ENCODE data around the gene LHX5.
"Not testable (repeated sequence)": the region's sequence is repeated elsewhere in the genome, so short reads cannot be mapped to it uniquely, and the experiment has no call there.

Gene LHX5

DNA sequence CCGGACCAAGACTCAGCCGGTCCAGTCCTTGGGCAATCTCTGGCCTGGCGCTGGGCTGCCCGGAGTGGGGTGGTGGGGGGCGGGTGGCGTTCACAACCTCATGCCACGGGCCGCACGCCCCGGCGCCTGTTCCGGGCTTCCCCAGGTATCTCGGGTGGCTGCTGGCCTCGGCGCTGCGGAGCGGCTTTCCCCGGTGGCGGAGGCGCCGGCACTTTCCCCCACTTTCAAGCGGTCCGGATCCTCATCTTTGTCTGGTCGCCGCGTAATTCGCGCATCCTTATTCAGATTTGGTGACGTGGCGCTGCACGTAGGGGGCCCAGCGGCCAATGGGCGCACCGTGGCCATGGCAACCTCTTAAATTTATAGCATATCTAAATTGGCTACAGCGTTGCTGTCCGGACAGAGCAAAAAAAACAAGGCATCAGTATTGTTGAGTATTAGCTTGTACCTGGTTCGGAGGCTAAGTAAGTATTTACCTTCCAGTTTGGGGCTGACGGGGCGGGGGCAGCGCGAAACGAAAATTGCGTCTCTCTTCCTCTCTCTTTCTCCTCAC is at the start of gene LHX5:
Gene LHX5, minus strand, starts transcription at position 253 of the 553 bp plus-strand sequence. CDS start 373 bp downstream, outside the sequence.
- in situ Hi-C loops (cut with HindIII; ENCODE audit: low sequenced_read_pairs) = no loop called here

DNA sequence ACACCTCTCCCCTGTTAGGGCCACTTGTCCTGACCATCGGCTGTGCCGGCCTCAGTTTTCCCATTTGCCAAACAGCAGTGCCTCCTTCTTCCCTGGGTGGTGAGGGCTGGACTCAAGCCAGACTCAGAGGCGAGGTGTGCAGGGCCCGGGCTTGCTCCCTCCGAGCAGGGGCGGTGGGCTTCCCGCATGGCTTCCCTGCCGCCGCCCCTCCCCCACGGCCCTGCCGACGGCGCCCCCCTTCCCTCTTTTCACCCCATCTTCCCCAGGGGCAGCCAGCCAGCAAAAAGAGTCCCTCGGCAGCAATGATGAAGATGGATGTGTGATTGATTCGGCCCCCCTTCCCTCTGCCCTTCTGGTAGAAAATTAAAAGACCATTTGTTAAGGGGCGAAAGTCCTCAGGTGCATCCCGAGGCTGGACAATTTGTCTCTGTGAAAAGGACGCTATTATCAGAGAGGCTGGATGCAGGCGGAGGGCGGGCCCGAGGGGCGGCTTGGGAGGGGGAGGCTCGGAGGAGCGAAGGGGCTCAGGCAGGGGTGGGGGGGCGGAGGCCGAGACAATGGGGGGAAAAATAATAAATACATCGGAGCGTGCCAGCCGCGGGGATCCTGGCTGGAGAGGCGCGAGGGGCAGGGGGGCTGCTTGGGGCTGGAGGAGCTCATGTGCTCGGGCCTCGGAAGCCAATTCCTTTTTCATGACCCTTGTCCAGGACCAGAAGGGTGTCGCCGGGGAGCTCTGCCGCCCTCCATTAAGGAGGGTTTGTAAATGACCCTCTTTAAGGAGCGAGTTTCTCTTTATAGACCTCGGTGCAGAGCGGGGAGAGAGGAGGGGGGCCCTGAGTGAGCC is 48.0 kb upstream of the LHX5 start:
- in situ Hi-C loops (cut with HindIII; ENCODE audit: low sequenced_read_pairs) = no loop called here

GRCh38 chr12:113515082-113515856 is 43.6 kb upstream of the LHX5 start:
- in situ Hi-C loops (cut with HindIII; ENCODE audit: low sequenced_read_pairs) = no loop called here

DNA sequence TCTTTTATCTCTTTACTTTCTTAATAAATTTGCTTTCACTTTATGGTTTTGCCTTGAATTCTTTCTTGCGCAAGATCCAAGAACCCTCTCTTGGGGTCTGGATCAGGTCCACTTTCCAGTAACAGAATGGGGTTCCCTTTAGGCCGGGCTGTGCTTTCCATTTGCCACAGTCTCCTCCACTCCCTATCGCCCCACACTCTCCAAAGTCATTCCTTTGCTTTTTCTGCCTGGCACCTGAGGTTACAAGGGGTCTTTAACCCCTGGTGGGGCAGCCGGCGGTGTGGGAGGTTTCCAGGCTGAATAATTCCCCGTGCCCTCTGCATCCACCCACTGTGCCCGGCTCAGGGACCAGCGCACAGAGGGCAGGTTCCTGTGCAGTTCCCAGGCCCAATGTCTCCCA is 42.9 kb upstream of the LHX5 start:
- in situ Hi-C loops (cut with HindIII; ENCODE audit: low sequenced_read_pairs) = no loop called here

GRCh38 chr12:113512568-113512967 is 40.9 kb upstream of the LHX5 start:
- in situ Hi-C loops (cut with HindIII; ENCODE audit: low sequenced_read_pairs) = no loop called here

DNA sequence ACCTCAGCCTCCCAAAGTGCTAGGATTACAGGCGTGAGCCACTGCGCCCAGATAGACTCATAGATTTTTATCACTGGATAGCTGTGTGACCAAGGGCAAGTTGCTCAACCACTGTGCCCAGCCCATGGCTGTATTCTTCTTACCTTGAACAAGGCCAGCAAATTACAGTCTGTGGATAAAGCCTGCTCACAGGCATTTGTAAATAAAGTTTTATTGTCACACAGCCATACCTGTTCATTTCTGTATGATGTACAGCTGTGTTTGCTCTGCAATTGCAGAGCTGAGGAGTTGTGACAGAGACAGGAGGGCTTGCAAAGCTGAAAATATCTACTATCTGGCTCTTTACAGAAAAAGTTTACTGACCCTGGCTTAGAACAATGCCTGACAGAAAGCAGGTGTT is 35.2 kb upstream of the LHX5 start:
- in situ Hi-C loops (cut with HindIII; ENCODE audit: low sequenced_read_pairs) = no loop called here

DNA sequence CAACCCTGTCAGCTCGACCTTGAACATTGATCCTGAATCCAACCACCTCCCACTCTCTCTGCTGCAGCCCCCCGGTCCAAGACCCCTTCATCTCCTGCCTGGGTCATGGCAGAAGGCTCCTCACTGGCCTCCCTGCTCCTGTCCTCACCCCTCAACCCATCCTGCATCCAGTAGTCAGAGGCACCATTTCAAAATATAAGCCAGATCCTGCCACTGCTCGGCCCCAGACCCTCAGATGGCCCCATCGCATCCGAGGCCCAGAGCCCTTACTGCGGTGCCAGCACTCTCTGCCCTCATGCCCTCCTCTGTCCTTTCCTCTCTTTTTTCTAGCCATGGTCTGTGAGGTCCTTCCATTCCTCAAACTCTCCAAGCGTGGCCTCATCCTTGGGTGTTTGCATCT is 34.3 kb upstream of the LHX5 start:
- in situ Hi-C loops (cut with HindIII; ENCODE audit: low sequenced_read_pairs) = no loop called here

- in situ Hi-C loops (cut with HindIII; ENCODE audit: low sequenced_read_pairs) = no loop called here
These were observed 33.2 kb upstream of the LHX5 start for GRCh38 chr12:113504917-113505316.

DNA sequence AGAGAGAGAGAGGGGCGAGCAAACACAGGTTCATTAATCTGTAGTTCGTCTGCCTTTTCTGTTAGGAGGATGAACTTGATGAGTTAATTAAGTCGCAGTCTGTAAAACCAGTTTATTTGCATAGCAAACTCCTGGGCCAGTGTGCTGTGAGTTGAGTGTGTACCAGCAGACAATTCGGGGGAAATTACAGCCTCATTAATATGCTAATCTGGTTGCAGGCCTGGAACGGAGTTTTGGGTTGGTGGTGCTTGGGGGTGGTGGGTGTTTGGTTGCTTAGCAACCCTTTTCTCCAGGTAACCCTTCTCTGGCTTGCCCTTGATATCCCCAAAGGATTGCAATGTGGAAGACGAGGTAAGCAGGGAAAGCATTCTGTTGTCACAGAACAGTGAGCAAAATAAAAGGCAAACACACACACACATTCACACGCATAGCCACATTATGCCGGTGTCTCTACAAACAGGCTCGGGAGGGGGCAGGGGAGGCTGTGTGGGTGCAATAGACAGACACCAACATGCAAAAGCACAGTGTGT is 29.2 kb upstream of the LHX5 start:
- in situ Hi-C loops (cut with HindIII; ENCODE audit: low sequenced_read_pairs) = no loop called here

DNA sequence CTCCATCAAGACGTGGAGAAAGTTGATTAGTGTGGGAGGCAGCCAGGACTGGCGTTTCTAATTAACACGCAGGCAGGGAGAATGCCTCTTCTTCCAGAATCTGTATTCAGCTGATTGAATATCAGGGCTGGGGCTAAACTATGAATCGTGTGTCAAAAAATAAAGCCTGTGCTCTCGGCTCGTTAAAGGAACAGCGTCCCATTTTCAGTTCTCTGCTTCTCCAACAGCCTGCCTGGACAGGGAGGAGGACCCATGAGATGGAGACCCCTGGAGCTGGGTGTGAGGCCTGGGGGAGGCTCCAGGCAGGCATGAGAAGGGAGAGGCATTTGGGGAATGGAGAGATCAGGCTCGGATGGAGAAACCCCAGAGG is 28.6 kb upstream of the LHX5 start:
- in situ Hi-C loops (cut with HindIII; ENCODE audit: low sequenced_read_pairs) = no loop called here

DNA sequence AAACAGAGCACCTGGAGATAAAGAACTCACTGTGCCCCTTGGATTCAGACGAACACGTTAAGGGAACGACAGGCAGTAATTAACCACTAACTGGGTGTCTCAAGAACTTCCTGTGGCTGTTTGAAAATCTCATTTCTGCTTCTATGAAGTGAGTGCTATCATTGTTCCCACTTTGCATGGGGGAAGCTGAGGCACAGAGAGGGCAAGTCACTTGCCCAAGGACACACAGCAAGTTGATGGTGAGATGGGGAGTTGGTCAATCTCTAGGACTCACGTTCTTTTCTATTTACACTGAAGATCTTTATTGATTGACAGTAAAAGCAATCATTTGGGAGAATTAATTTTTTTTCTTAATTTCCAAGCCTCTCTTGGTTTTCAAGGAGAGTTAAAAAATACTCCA is 26.8 kb upstream of the LHX5 start:
- in situ Hi-C loops (cut with HindIII; ENCODE audit: low sequenced_read_pairs) = no loop called here

DNA sequence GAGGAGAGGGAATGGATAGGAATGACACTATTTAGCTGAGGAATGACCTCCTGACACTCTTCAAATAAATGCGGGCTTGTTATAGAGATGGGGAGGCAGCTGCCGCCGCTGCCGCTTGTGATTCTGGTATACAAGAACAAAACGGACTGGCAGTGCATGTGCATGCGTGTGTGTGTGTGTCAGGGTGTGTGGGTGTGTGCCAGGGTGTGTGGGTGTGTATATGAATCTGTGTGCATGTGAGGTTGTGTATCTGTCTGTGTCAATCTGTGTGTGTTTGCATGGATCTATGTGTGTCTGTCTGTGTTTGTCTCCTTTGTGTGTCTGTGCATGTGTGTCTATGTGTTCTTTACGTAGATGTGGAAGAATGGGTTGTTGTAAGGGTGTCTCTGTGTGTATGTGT is 26.0 kb upstream of the LHX5 start:
- in situ Hi-C loops (cut with HindIII; ENCODE audit: low sequenced_read_pairs) = no loop called here

- in situ Hi-C loops (cut with HindIII; ENCODE audit: low sequenced_read_pairs) = not testable (repeated sequence)
These were observed 24.3 kb upstream of the LHX5 start for GRCh38 chr12:113495941-113496340.

GRCh38 chr12:113488322-113488721 is 16.7 kb upstream of the LHX5 start:
- in situ Hi-C loops (cut with HindIII; ENCODE audit: low sequenced_read_pairs) = no loop called here

DNA sequence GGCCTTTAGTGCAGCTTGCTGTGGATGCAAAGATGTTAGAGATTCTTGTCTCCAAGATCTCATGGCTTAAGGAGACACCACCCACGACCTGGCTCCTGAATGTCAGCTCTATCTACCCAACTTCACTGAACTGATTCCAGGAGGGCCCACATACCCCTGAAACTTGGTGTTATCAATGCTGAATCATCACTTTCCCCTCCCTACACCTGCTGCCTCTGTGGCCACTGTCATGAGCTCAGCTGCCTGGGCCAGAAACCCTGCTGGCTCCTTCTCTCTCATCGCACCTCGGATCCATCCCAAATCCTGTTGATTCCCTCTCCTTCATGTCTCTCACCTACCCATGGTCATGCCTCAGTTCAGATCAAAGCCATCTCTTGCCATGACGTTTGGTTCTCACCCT is 15.1 kb upstream of the LHX5 start:
- in situ Hi-C loops (cut with HindIII; ENCODE audit: low sequenced_read_pairs) = no loop called here

GRCh38 chr12:113485330-113485729 is 13.7 kb upstream of the LHX5 start:
- in situ Hi-C loops (cut with HindIII; ENCODE audit: low sequenced_read_pairs) = no loop called here

- in situ Hi-C loops (cut with HindIII; ENCODE audit: low sequenced_read_pairs) = no loop called here
These were observed 10.7 kb upstream of the LHX5 start for GRCh38 chr12:113482334-113482733.

DNA sequence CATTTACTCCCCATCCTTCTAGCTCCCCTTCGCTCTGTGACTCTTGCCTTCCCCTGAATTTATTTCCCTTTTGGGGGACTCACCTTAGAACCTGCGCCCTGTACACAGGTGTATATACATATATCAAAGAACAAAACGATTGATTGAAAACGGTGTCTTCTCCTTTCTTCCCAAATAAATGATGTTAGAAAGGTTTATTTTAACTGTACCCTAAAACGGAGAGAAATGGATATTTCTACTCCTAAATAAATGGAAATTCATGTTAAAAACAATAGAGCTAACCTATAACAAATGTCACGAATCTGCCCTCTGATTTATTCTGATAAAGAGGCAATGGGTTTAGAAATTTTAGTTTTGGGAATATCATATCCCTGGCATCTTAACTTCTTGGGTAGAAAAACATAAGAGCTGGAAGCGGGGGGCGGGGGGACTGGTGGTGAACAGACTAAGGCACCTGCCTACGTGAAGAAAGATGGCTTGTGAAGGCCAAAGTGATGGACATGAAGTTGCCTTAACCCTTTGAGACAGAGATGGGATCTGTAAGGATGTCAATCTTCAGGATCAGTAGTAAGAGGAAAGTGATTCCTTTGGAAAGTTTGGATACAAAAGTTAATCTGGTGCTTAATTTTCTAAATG is 8.8 kb upstream of the LHX5 start:
- in situ Hi-C loops (cut with HindIII; ENCODE audit: low sequenced_read_pairs) = no loop called here

DNA sequence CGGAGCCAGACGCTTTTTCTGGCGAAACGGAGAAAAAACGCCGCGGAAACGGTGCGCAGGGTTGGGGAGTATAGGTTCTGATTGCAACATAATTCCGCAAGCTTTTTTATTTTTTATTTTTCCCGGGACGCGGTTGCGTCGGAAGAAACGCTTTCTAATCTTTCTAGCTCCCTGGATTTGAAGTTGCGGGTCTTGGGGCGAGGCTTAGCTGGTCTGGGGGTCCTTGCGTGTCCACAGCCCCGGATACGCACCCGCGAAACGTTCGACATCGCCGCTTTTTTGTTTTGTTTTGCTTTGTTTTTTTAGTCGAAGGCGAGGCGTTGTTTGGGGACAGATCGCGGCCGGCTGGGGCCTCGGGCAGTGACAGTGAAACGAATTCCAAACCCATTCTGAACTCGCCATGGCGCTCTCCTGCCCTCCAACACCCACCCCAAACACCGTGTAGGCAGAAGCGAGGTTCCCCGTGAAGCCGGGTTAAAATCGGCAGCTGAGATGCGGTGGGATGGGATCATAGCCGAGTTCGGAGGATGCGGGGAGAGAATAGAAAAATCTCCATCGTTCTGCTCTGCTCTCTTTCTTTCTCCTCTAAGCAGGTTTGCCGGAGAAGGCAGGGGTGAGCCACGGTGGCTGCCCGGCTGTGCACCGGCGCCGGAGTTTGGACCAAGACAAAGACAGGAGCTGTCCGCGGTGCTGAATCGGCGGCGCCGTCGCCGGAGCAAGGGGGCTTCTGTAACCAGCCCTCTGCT is 8.1 kb upstream of the LHX5 start:
- in situ Hi-C loops (cut with HindIII; ENCODE audit: low sequenced_read_pairs) = no loop called here

DNA sequence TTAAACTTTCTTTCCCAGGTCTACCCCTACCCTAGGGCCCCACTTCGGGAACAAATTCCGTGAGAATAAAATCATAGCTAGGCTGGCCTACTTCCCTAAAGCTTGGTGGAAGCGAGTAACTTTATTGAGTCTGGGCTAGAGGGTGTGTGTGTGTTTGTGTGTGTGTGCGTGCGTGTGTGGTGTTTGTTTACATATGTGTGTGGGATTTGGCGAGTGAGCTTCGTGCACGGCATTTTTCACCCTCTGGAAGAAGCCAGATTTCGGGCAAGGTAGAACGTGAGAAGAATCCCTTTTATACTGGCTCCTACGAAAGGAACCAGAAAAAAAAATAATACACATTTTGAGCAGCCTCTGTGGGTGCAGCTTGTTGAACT is 7.5 kb upstream of the LHX5 start:
- in situ Hi-C loops (cut with HindIII; ENCODE audit: low sequenced_read_pairs) = no loop called here
